H1 (cell line): ENCODE measurements around the gene EFEMP1. TPM values are rescaled to one million over a fixed set of nuclear protein-coding genes. Genes with fewer than 3 reads are reported as not detected.

Experiments
- CTCF ChIA-PET: fragments of 300-600 bp; sonication (Branson Sonifier 250); formaldehyde crosslinking; loops from one replicate; lab custom pipeline; 2021; ENCODE audit not compliant: partially characterized antibody; lab: Charles Lee
- POLR2A ChIA-PET: fragments of 300-600 bp; sonication (Branson Sonifier 250); formaldehyde crosslinking; loops from one replicate; lab custom pipeline; 2021; ENCODE audit warnings: inconsistent platforms; ENCODE audit not compliant: partially characterized antibody; lab: Charles Lee
- DNase-seq, 2 experiments: peaks; one replicate each; pipeline versions ENCODE4 v3.0.0 to v3.0.0-alpha.2; 2010 to 2022; ENCODE audit warnings: low spot score in 2 of 2, low read depth in 1 of 2, mixed read lengths in 1 of 2
- FAIRE-seq: peaks from 2 replicates; lab custom pipeline; 2011; peaks lifted over from hg19 to GRCh38; lab: Jason Lieb, UNC
- H2AFZ ChIP-seq: 2 replicates; pipeline ENCODE4 v1.8.1; 2012; ENCODE audit warnings: low read length, inconsistent platforms
- H2AK5ac ChIP-seq: 2 replicates; pipeline ENCODE4 v1.6.1; 2013; ENCODE audit warnings: low read depth, low read length
- H2BK120ac ChIP-seq: replicated peaks from 2 replicates; pipeline ENCODE3; 2013; ENCODE audit warnings: low read depth, low read length, inconsistent platforms
- H2BK12ac ChIP-seq: 2 replicates; pipeline ENCODE4 v1.6.1; 2013; ENCODE audit warnings: low read depth, low read length
- H2BK15ac ChIP-seq: 2 replicates; pipeline ENCODE4 v1.6.1; 2013; ENCODE audit warnings: low read length
- H2BK20ac ChIP-seq: 2 replicates; pipeline ENCODE4 v1.6.1; 2013; ENCODE audit warnings: low read length
- H2BK5ac ChIP-seq: 2 replicates; pipeline ENCODE4 v1.6.1; 2013; ENCODE audit warnings: low read depth, low read length
- H3K14ac ChIP-seq: 2 replicates; pipeline ENCODE4 v1.6.1; 2013; ENCODE audit warnings: inconsistent platforms; ENCODE audit not compliant: insufficient read length
- H3K18ac ChIP-seq: 2 replicates; pipeline ENCODE4 v1.6.1; 2013; ENCODE audit warnings: low read length; ENCODE audit errors: extremely low read depth
- H3K23ac ChIP-seq: 2 replicates; pipeline ENCODE4 v1.6.1; 2013; ENCODE audit warnings: inconsistent platforms; ENCODE audit not compliant: insufficient read length
- H3K23me2 ChIP-seq: 2 replicates; pipeline ENCODE4 v1.6.1; 2013; ENCODE audit warnings: low read depth, low read length
- H3K27ac ChIP-seq: 2 replicates; pipeline ENCODE4 v1.6.1; 2011; ENCODE audit warnings: low read depth, low read length, inconsistent platforms
- H3K27me3 ChIP-seq, 4 experiments: replicated peaks in 1 of 4; 1 replicate in 1 of 4; 2 replicates in 3 of 4; pipeline versions ENCODE4 v1.6.1 to v1.8.1; 2011 to 2013; ENCODE audit warnings: low read length in 3 of 4, mild to moderate bottlenecking in 3 of 4, inconsistent platforms in 2 of 4, mixed read lengths in 2 of 4, moderate library complexity in 1 of 4; ENCODE audit not compliant: control insufficient read depth in 3 of 4, insufficient read depth in 3 of 4; ENCODE audit errors: extremely low read depth in 1 of 4
- H3K36me3 ChIP-seq, 4 experiments: 2 replicates each; pipeline versions ENCODE4 v1.6.1 to v1.8.1; 2011 to 2013; ENCODE audit warnings: mild to moderate bottlenecking in 4 of 4, low read length in 3 of 4, moderate library complexity in 2 of 4, control low read depth in 1 of 4, inconsistent platforms in 1 of 4; ENCODE audit not compliant: insufficient read depth in 4 of 4, control insufficient read depth in 2 of 4
- H3K4ac ChIP-seq: replicated peaks from 2 replicates; pipeline ENCODE3; 2013; ENCODE audit warnings: low read length, low read depth, mixed read lengths, inconsistent platforms; ENCODE audit not compliant: insufficient read length
- H3K4me1 ChIP-seq, 4 experiments: replicated peaks in 1 of 4; 1 replicate in 1 of 4; 2 replicates in 3 of 4; pipeline versions ENCODE4 v1.6.1 to v1.8.1; 2011 to 2013; ENCODE audit warnings: low read length in 3 of 4, inconsistent platforms in 2 of 4, mixed read lengths in 1 of 4; ENCODE audit not compliant: insufficient read depth in 4 of 4, control insufficient read depth in 3 of 4
- H3K4me2 ChIP-seq, 2 experiments: 2 replicates each; pipeline versions ENCODE4 v1.6.1 to v1.8.1; 2011 to 2013; ENCODE audit warnings: low read depth in 2 of 2, low read length in 2 of 2, control low read depth in 1 of 2, inconsistent platforms in 1 of 2, mild to moderate bottlenecking in 1 of 2; ENCODE audit not compliant: insufficient read depth in 1 of 2
- H3K4me3 ChIP-seq, 4 experiments: fragments of 200-600, 300-600 bp in 1 of 4; sonication (generic), shearing (Covaris generic), sonication (Bioruptor Twin) in 1 of 4; 2 replicates each; pipeline versions ENCODE4 v1.5.1 to v1.8.1; 2011 to 2016; ENCODE audit warnings: low read length in 4 of 4, low read depth in 3 of 4, control low read depth in 2 of 4, inconsistent platforms in 2 of 4, mild to moderate bottlenecking in 2 of 4, mixed read lengths in 1 of 4, moderate library complexity in 1 of 4; ENCODE audit not compliant: insufficient read depth in 2 of 4; ENCODE audit errors: extremely low read depth in 1 of 4
- H3K56ac ChIP-seq: replicated peaks from 2 replicates; pipeline ENCODE3; 2013; ENCODE audit warnings: low read depth, mild to moderate bottlenecking, mixed read lengths, low read length, inconsistent platforms; ENCODE audit not compliant: insufficient read length
- H3K79me1 ChIP-seq: 2 replicates; pipeline ENCODE4 v1.6.1; 2013; ENCODE audit warnings: low read depth, low read length, control low read depth
- H3K79me2 ChIP-seq, 2 experiments: 2 replicates each; pipeline versions ENCODE4 v1.6.1 to v1.8.1; 2012 to 2013; ENCODE audit warnings: low read length in 2 of 2, mild to moderate bottlenecking in 2 of 2, inconsistent platforms in 1 of 2; ENCODE audit not compliant: insufficient read depth in 2 of 2, control insufficient read depth in 1 of 2
- H3K9ac ChIP-seq, 4 experiments: replicated peaks in 1 of 4; 1 replicate in 1 of 4; 2 replicates in 3 of 4; pipeline versions ENCODE4 v1.6.1 to v1.8.1; 2011 to 2013; ENCODE audit warnings: low read depth in 3 of 4, low read length in 3 of 4, control low read depth in 2 of 4, mild to moderate bottlenecking in 2 of 4, moderate library complexity in 2 of 4, inconsistent platforms in 1 of 4; ENCODE audit errors: extremely low read depth in 1 of 4
- H3K9me3 ChIP-seq, 2 experiments: 2 replicates each; pipeline versions ENCODE4 v1.6.1 to v1.8.1; 2012 to 2013; ENCODE audit warnings: mild to moderate bottlenecking in 2 of 2, moderate library complexity in 2 of 2, control low read depth in 1 of 2, inconsistent platforms in 1 of 2, low read depth in 1 of 2, low read length in 1 of 2, mixed read lengths in 1 of 2; ENCODE audit not compliant: insufficient read depth in 2 of 2
- H4K20me1 ChIP-seq, 2 experiments: replicated peaks in 1 of 2; 2 replicates each; pipeline versions ENCODE3 to v1.8.1; 2011 to 2013; ENCODE audit warnings: inconsistent platforms in 2 of 2, low read length in 2 of 2, mild to moderate bottlenecking in 1 of 2; ENCODE audit not compliant: insufficient read depth in 2 of 2, control insufficient read depth in 1 of 2
- H4K5ac ChIP-seq: 2 replicates; pipeline ENCODE4 v1.6.1; 2013; ENCODE audit warnings: low read length, low read depth, mixed read lengths, inconsistent platforms; ENCODE audit not compliant: insufficient read length
- H4K8ac ChIP-seq: 2 replicates; pipeline ENCODE4 v1.8.0; 2013; ENCODE audit warnings: mild to moderate bottlenecking, moderate library complexity, low read length, inconsistent platforms; ENCODE audit not compliant: insufficient read depth; ENCODE audit errors: extremely low read depth
- H4K91ac ChIP-seq: replicated peaks from 2 replicates; pipeline ENCODE3; 2013; ENCODE audit warnings: low read length, mixed read lengths, inconsistent platforms; ENCODE audit not compliant: insufficient read length
- EZH2 ChIP-seq: fragments of 200-600 bp; sonication (generic); IDR thresholded peaks from 2 replicates; pipeline ENCODE4 v1.7.1; 2012; ENCODE audit warnings: low read depth, mild to moderate bottlenecking, moderate library complexity, low read length, inconsistent platforms; ENCODE audit not compliant: severe bottlenecking
- GABPA ChIP-seq: IDR thresholded peaks from 2 replicates; pipeline ENCODE4 v1.6.1; 2011; ENCODE audit warnings: mild to moderate bottlenecking, low read length, moderate library complexity, borderline replicate concordance; ENCODE audit not compliant: insufficient read depth
- POLR2A ChIP-seq, 2 experiments: IDR thresholded peaks; 1 replicate in 1 of 2; 2 replicates in 1 of 2; pipeline ENCODE4 v1.6.1; 2011; ENCODE audit warnings: low read depth in 2 of 2, low read length in 2 of 2, mild to moderate bottlenecking in 2 of 2; ENCODE audit errors: control extremely low read depth in 1 of 2
- POLR2AphosphoS5 ChIP-seq: IDR thresholded peaks from 2 replicates; pipeline ENCODE4 v1.6.1; 2011; ENCODE audit warnings: low read depth, low read length
- YY1 ChIP-seq: IDR thresholded peaks from 2 replicates; pipeline ENCODE4 v1.6.1; 2011; ENCODE audit warnings: low read depth, mild to moderate bottlenecking, low read length
- ZNF274 ChIP-seq: IDR thresholded peaks from 2 replicates; pipeline ENCODE4 v1.7.0; 2012; ENCODE audit warnings: low read length, borderline replicate concordance; ENCODE audit errors: extremely low read depth
- WGBS, 2 experiments: shearing (Covaris generic) in 1 of 2; methylation state at CpG; one replicate each; pipeline versions ENCODE4 v1.1.6 to v1.1.7; 2013 to 2015; ENCODE audit warnings: low lambda C conversion rate in 2 of 2, mixed read lengths in 2 of 2, inconsistent platforms in 1 of 2, low coverage in 1 of 2, missing lambda C conversion rate in 1 of 2; ENCODE audit not compliant: insufficient replicate concordance in 2 of 2, insufficient coverage in 1 of 2, insufficient read length in 1 of 2; ENCODE audit errors: extremely low coverage in 1 of 2, missing lambda C conversion rate in 1 of 2; 5-methylcytosine and 5-hydroxymethylcytosine counted together
- polyA plus RNA-seq, 7 experiments: library from polyadenylated mRNA; depleted of rRNA in 3 of 7; stranded (reverse) in 5 of 7; unstranded in 2 of 7; fragments of >200 nt in 5 of 7; fragments of 200-250 nt in 2 of 7; gene quantifications; 1 replicate in 5 of 7; 2 replicates in 1 of 7; 4 replicates in 1 of 7; pipeline versions ENCODE4 v1.2.1 to v1.2.3, GENCODE V29; 2011 to 2013; ENCODE audit warnings: missing spikeins in 2 of 7, mixed read lengths in 2 of 7
- total RNA-seq: library from RNA; stranded (reverse); fragmentation: NEBNext Ultra II Directional; extraction: Animal tissue kit (Norgen Biotek cat#: 25700); gene quantifications from 2 replicates; pipeline ENCODE4 v1.2.1, GENCODE V29; 2021

Gene EFEMP1
- total and polyA plus RNA-seq, 2 of the 8 experiments (the other 6 are each of a cell fraction or from before 2014, with no cell fraction given), result 15.5 to 19.7 TPM

GRCh38 chr2:55857766-55858165 lies 65.8 kb downstream of the EFEMP1 start:
- FAIRE-seq, result no peak
- no peak overlapping the region for H2AFZ ChIP-seq

More at GRCh38 chr2:55857766-55858165, 65.8 kb downstream of the EFEMP1 start:
- Histone ChIP-seq H3K4ac (no peak overlapping the region), H4K20me1 (no peaks in the 10 kb centered on the region), H3K18ac (no peak overlapping the region), H3K14ac (no peak overlapping the region), H3K23ac (no peak overlapping the region), H3K27me3 (no peaks in the 10 kb centered on the region), H3K79me2 (no peaks in the 10 kb centered on the region), H2BK15ac (no peak overlapping the region), H3K4me3 (no peak overlapping the region), H3K79me1 (no peaks in the 10 kb centered on the region), H2BK12ac (no peak overlapping the region), H3K4me1 (no peaks in the 10 kb centered on the region), H3K36me3 (no peaks in the 10 kb centered on the region), H3K27ac (no peak overlapping the region), H2BK20ac (no peak overlapping the region), H3K4me2 (no peak overlapping the region), H3K56ac (no peak overlapping the region), H4K8ac (no peak overlapping the region), H3K9me3 (no peaks in the 10 kb centered on the region), H4K91ac (no peak overlapping the region), H4K5ac (no peak overlapping the region), H2BK5ac (no peak overlapping the region), H2AK5ac (no peak overlapping the region), H3K23me2 (no peaks in the 10 kb centered on the region), H2BK120ac (no peak overlapping the region), H3K9ac (no peak overlapping the region)
- ChIA-PET CTCF (interaction anchor here (1.2 kb wide), 1 partner anchor 103 kb away, joined by 3 read pairs; no protein-coding TSS in a partner anchor), POLR2A (no interaction called here)
- TF ChIP-seq GABPA (no peak), POLR2A (IDR thresholded peaks at IDR 0.05; ENCODE audit: control extremely low read depth in 1 of 2, low read depth in 2 of 2, low read length in 2 of 2) (no peak), EZH2 (no peak), POLR2AphosphoS5 (no peak), YY1 (no peak), ZNF274 (no peak)
- DNase-seq, result no peak
- 100% methylated on average over 2 of the region's 2 CpGs; no CpG with 5 or more reads in 1 of the 2 experiments for WGBS, 2 experiments
